KMS-11 (cell line): ENCODE measurements around the gene TTLL11.
A peak's percentile ranks its signal among the peaks of the same experiment; 100 is the strongest.

Experiments
- H2AFZ ChIP-seq: fragments of 200-600 bp; sonication (generic); 2 replicates; pipeline ENCODE4 v1.6.1; 2016; ENCODE audit warnings: antibody characterized with exemption, mixed run types, low read depth
- H3K27ac ChIP-seq: fragments of 200-600 bp; sonication (generic); 2 replicates; pipeline ENCODE4 v1.6.1; 2016; ENCODE audit warnings: mild to moderate bottlenecking, mixed run types
- H3K27me3 ChIP-seq: fragments of 200-600 bp; sonication (generic); 2 replicates; pipeline ENCODE4 v1.6.1; 2017; ENCODE audit warnings: mild to moderate bottlenecking, low read depth, mixed run types, moderate library complexity; ENCODE audit not compliant: insufficient read depth
- H3K36me3 ChIP-seq: fragments of 200-600 bp; sonication (generic); 2 replicates; pipeline ENCODE4 v1.6.1; 2017; ENCODE audit warnings: mild to moderate bottlenecking, mixed run types; ENCODE audit not compliant: insufficient read depth
- H3K4me1 ChIP-seq: fragments of 200-600 bp; sonication (generic); 2 replicates; pipeline ENCODE4 v1.6.1; 2016; ENCODE audit warnings: mild to moderate bottlenecking, low read depth, mixed run types; ENCODE audit not compliant: poor library complexity, severe bottlenecking
- H3K4me2 ChIP-seq: fragments of 200-600 bp; sonication (generic); 2 replicates; pipeline ENCODE4 v1.7.0; 2016; ENCODE audit warnings: mild to moderate bottlenecking, mixed run types
- H3K4me3 ChIP-seq: fragments of 200-600 bp; sonication (generic); IDR thresholded peaks from 2 replicates; pipeline ENCODE4 v1.6.1; 2017; ENCODE audit warnings: low read depth, low read length, mixed read lengths; ENCODE audit not compliant: insufficient read depth
- H3K79me2 ChIP-seq: fragments of 200-600 bp; sonication (generic); 2 replicates; pipeline ENCODE4 v1.6.1; 2016; ENCODE audit warnings: low read depth, mixed run types; ENCODE audit not compliant: insufficient read depth
- H3K9ac ChIP-seq: fragments of 200-600 bp; sonication (generic); 2 replicates; pipeline ENCODE4 v1.6.1; 2016; ENCODE audit warnings: mild to moderate bottlenecking, mixed run types
- H4K20me1 ChIP-seq: fragments of 200-600 bp; sonication (generic); 2 replicates; pipeline ENCODE4 v1.6.1; 2016; ENCODE audit warnings: mild to moderate bottlenecking, mixed run types; ENCODE audit not compliant: insufficient read depth
- TF ChIP-seq, protein P1 (sequence below): fragments of 200-600 bp; sonication (generic); conservative IDR thresholded peaks from 2 replicates; pipeline ENCODE4 v1.6.1; 2017; ENCODE audit warnings: low read depth, mild to moderate bottlenecking, antibody characterized with exemption, low read length, moderate library complexity, mixed read lengths

TTLL11 gene

DNA sequence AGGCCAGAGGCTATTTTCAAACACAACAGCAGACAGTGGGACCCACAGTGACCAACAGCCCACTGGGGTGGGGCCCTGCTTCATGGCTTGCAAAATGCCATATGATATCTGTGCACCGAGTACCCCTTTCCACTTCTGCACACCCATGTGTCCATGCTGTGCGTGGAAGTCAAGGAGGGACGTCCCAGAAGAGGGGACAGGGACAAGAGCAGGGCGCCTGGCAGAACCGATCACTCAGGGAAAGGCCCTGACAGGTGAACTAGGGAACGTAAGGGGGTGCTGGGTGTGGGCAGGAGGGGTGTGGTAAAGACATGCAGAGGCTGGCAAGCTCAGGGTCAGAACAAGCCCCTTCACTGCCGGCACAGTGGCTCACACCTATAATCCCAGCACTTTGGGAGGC, 7.6 kb upstream of the TTLL11 start:
- Histone ChIP-seq H3K79me2 (no peaks in the 10 kb centered on the region), H3K4me3 (no peak overlapping the region), H3K4me2 (no peak overlapping the region), H4K20me1 (no peaks in the 10 kb centered on the region), H3K36me3 (no peaks in the 10 kb centered on the region), H3K27ac (no peak overlapping the region), H3K27me3 (no peaks in the 10 kb centered on the region), H3K9ac (no peak overlapping the region), H2AFZ (no peak overlapping the region), H3K4me1 (no peaks in the 10 kb centered on the region)
- TF ChIP-seq, protein P1, sequence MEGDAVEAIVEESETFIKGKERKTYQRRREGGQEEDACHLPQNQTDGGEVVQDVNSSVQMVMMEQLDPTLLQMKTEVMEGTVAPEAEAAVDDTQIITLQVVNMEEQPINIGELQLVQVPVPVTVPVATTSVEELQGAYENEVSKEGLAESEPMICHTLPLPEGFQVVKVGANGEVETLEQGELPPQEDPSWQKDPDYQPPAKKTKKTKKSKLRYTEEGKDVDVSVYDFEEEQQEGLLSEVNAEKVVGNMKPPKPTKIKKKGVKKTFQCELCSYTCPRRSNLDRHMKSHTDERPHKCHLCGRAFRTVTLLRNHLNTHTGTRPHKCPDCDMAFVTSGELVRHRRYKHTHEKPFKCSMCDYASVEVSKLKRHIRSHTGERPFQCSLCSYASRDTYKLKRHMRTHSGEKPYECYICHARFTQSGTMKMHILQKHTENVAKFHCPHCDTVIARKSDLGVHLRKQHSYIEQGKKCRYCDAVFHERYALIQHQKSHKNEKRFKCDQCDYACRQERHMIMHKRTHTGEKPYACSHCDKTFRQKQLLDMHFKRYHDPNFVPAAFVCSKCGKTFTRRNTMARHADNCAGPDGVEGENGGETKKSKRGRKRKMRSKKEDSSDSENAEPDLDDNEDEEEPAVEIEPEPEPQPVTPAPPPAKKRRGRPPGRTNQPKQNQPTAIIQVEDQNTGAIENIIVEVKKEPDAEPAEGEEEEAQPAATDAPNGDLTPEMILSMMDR = no peak

DNA sequence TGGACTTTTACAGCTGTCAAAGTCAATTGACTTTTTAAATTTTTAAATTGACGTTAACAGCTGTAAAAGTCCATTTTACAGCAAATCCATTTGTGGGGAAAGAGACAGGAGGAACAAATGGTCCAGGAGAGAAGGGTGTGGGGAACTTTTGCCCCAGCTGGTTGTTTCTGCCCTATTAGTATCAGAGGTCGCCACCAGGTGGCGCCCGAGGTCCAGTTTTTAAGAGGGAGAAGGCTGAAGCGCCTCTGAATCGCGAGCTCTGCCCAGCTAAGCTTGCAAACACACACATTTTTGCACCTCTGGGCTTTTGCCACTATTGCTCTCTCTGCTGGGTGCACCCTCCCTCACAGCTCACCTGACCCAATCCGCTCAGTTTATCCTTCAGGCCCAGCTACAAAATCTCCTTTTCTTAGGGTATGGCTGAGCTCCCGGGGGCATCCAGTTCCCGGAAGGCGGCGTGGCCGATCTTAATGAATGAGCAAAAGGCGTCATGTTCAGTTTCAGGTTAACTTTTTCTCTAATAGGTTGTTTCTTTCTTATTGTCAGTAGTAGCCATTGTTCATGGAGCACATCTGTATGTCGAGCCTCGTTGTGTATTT, 6.3 kb upstream of the TTLL11 start:
- Histone ChIP-seq H2AFZ (peak overlapping the region; percentile 56), H3K4me3 (no peak overlapping the region), H3K4me2 (no peak overlapping the region), H3K27me3 (peaks cover under 1% of the 10 kb centered on the region; the same call in 1 of the 2 replicates), H4K20me1 (no peaks in the 10 kb centered on the region), H3K27ac (no peak overlapping the region), H3K36me3 (no peaks in the 10 kb centered on the region), H3K4me1 (peaks cover 6% of the 10 kb centered on the region), H3K9ac (no peak overlapping the region), H3K79me2 (no peaks in the 10 kb centered on the region)
- TF ChIP-seq, protein P1 = peak; percentile 83

DNA sequence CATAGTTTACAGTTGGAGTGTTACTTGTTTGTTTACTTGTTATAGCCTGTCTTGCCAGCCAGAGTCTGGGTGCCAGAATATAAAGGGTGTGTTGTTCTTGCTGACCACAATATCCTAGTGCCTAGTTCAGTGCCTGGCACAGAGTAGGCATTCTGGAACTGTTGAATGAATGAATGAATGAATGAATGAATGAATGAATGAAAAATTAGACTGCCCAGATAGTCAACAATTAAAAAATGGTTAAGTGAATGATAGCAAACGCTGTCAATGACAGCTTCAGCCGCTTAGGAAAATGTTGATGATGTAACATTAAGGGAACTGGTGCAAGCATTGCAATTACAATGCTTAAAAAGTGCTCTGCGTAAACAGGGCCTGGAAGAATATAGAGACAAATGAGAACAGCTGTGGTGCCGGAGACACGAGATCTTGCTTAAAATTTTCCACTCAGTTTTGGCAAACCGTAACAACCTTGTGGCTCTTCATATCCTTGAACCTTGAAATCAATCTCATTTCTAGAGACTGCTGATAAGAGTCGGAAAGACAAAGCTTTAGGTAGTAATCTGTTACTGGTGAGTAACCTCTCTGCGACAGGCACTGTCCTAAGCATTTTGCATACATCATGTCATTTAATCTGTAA, 4.7 kb upstream of the TTLL11 start:
- no peak overlapping the region for H3K9ac ChIP-seq
- H2AFZ ChIP-seq = no peak overlapping the region
- TF ChIP-seq, protein P1 = no peak
- H3K36me3 ChIP-seq = no peaks in the 10 kb centered on the region
- no peaks in the 10 kb centered on the region for H3K79me2 ChIP-seq
- H3K4me3 ChIP-seq = no peak overlapping the region
- no peaks in the 10 kb centered on the region for H4K20me1 ChIP-seq
- H3K27ac ChIP-seq = no peak overlapping the region
- peaks cover 6% of the 10 kb centered on the region for H3K4me1 ChIP-seq
- H3K4me2 ChIP-seq = no peak overlapping the region
- H3K27me3 ChIP-seq = peaks cover 6% of the 10 kb centered on the region; the same call in 1 of the 2 replicates

DNA sequence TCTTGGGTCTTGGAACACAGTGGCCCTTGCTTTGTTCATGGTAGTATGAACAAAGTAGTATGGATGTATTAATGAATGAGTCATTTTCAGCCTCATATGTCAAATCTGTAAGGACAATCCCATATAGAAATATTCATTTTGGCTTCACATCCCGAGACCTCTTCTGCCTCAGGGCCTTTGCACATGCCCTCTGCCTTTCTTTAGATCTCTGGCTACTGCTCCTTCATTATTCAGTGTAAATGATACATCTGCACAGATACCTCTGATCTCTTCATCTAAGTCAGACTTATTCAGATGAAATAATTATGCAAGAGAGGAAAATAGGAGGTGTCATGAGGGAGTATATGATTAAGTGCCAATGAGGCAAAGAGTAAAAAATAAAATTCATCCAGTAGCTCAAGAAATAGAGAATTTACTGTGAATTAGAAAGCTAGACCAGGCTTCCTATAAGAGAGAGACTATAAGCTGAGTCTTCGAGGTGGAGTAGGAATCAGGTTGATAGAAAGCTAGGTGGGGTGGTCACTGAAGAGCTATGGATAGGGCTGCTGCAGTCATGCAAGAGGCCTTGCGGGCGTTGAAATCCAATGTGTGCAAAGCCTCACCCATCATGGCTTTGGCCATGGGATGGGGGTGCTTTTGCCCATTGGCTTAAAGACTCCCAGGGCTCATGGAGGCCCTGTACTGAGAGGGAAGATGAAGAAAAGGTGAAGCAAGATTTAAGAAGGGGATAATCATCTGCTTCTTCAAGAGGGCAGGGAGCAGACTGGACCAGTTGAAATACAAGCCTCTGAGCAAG, 3.7 kb upstream of the TTLL11 start:
- Histone ChIP-seq H3K9ac (no peak overlapping the region), H3K27me3 (peaks cover 6% of the 10 kb centered on the region; the same call in 1 of the 2 replicates), H3K27ac (no peak overlapping the region), H4K20me1 (no peaks in the 10 kb centered on the region), H3K4me1 (peaks cover 10% of the 10 kb centered on the region), H2AFZ (no peak overlapping the region), H3K36me3 (no peaks in the 10 kb centered on the region), H3K4me2 (no peak overlapping the region), H3K4me3 (no peak overlapping the region), H3K79me2 (peaks cover under 1% of the 10 kb centered on the region; the same call in 1 of the 2 replicates)
- TF ChIP-seq, protein P1 = no peak
